Right lobe of liver (tissue), 6 donors: ENCODE data around the gene ARHGEF37. TPM values are rescaled to one million over a fixed set of nuclear protein-coding genes. Genes with fewer than 3 reads are reported as not detected.
A peak's percentile ranks its signal among the peaks of the same experiment; 100 is the strongest.

ENCODE experiments used
- ATAC-seq, 4 donors: fragments of 200-7000 bp; cut with Tn5 transposase; one replicate each; pipeline ENCODE4 v1.9.1; 2020; ENCODE audit warnings: mild to moderate bottlenecking in 4 of 4, moderate library complexity in 4 of 4
- DNase-seq, 3 donors: peaks; one replicate each; pipeline ENCODE4 v3.0.0-alpha.2; 2020
- H3K27ac ChIP-seq, 3 donors: fragments of 200-600 bp; one replicate each; pipeline ENCODE4 v1.8.0; 2022
- H3K27me3 ChIP-seq, 2 donors: fragments of 200-600 bp; one replicate each; pipeline ENCODE4 v1.8.0; 2022
- H3K36me3 ChIP-seq, 4 donors: fragments of 200-600 bp; sonication (generic) in 1 of 4; one replicate each; pipeline versions ENCODE4 v1.5.1 to v1.8.0; 2017 to 2022; ENCODE audit warnings: control low read depth in 1 of 4
- H3K4me1 ChIP-seq, 4 donors: fragments of 200-600 bp; sonication (generic) in 1 of 4; one replicate each; pipeline versions ENCODE4 v1.5.1 to v1.8.0; 2017 to 2022; ENCODE audit warnings: control low read depth in 1 of 4
- H3K4me3 ChIP-seq, 3 donors: fragments of 200-600 bp; one replicate each; pipeline ENCODE4 v1.8.0; 2022
- H3K9me3 ChIP-seq, 4 donors: fragments of 200-600 bp; sonication (generic) in 1 of 4; one replicate each; pipeline versions ENCODE4 v1.5.1 to v1.8.0; 2017 to 2022; ENCODE audit warnings: control low read depth in 1 of 4
- CTCF ChIP-seq, 4 donors: fragments of 200-600 bp in 3 of 4; fragments of 450-650 bp in 1 of 4; IDR thresholded peaks; one replicate each; pipeline versions ENCODE4 v1.5.1 to v1.8.0; 2016 to 2022; ENCODE audit warnings: antibody characterized with exemption in 4 of 4, mild to moderate bottlenecking in 2 of 4
- POLR2A ChIP-seq: fragments of 450-650 bp; IDR thresholded peaks from one replicate; pipeline ENCODE4 v1.6.1; 2017; ENCODE audit warnings: antibody characterized with exemption, mild to moderate bottlenecking
- WGBS: methylation state at CpG from one replicate; pipeline ENCODE4 v1.1.6; 2018; ENCODE audit warnings: low coverage, low lambda C conversion rate; ENCODE audit not compliant: insufficient coverage; ENCODE audit errors: missing lambda C conversion rate; 5-methylcytosine and 5-hydroxymethylcytosine counted together
- intact Hi-C, 2 donors: fragments of 100-400 bp; cut with DNase I; formaldehyde crosslinking; loops; one replicate each; pipeline versions ENCODE4 v1.11.2 to v1.14.1; 2022
- total RNA-seq, 6 experiments: library from RNA; depleted of rRNA in 2 of 6; stranded (reverse); fragments of >200 nt in 2 of 6; fragmentation: NEBNext Ultra II Directional in 3 of 6; extraction: Animal tissue kit (Norgen Biotek cat#: 25700) in 3 of 6; gene quantifications; one replicate each; pipeline versions ENCODE4 v1.1.0 to v1.2.4, GENCODE V29; 2016 to 2023
- donor health status: DM: no; HTN: yes; CAD: no.
- donor health status: DM: no; HTN: no; CAD: no.
- donor health status: DM: no; HTN: no; CAD: no.
- donor health status: DM: no; HTN: yes; CAD: no.
- donor health status: DM: no; HTN: yes; CAD: no.

The ARHGEF37 gene
- total RNA-seq, 6 experiments from 2014 or later, result 1.6 to 7.3 (median 2.1) TPM

- Histone ChIP-seq H3K36me3 (peaks cover 0 to 46% (median 2%) of the 10 kb centered on the region in 4 donors), H3K9me3 (no peaks in the 10 kb centered on the region), H3K27ac (no peak overlapping the region), H3K27me3 (no peaks in the 10 kb centered on the region), H3K4me3 (no peak overlapping the region), H3K4me1 (peaks cover 0 to 47% (median 16%) of the 10 kb centered on the region in 4 donors)
- no peak for TF ChIP-seq POLR2A
- TF ChIP-seq CTCF (IDR thresholded peaks at IDR 0.05), result no peak
- intact Hi-C loops, result no loop called here
- ATAC-seq, result no peak
- no peak for DNase-seq
These were observed 34.3 kb upstream of the ARHGEF37 start for GRCh38 chr5:149546974-149547373.

GRCh38 chr5:149549461-149550267 is 31.6 kb upstream of the ARHGEF37 start:
- peaks cover 0 to 34% (median 11%) of the 10 kb centered on the region in 4 donors for H3K4me1 ChIP-seq

GRCh38 chr5:149550268-149550583 is 31.1 kb upstream of the ARHGEF37 start:
- peak in 1 of 4 donors; percentile 8 for ATAC-seq
- Histone ChIP-seq H3K4me1 (peaks cover 0 to 33% (median 11%) of the 10 kb centered on the region in 4 donors), H3K36me3 (peaks cover 0 to 29% (median 2%) of the 10 kb centered on the region in 4 donors), H3K27ac (peak overlapping the region; percentile 92 to 98 (median 97)), H3K27me3 (no peaks in the 10 kb centered on the region), H3K4me3 (peak overlapping the region; percentile 88 to 91 (median 89)), H3K9me3 (no peaks in the 10 kb centered on the region)
- intact Hi-C loops, result loop anchor here in 1 of 2 donors (5.0 kb wide), 1 partner anchor 98 kb away; no protein-coding TSS in a partner anchor
- DNase-seq, result no peak
- 0% methylated on average over 12 of the region's 12 CpGs for WGBS
- TF ChIP-seq CTCF (IDR thresholded peaks at IDR 0.05) (no peak), POLR2A (no peak)

More at GRCh38 chr5:149549461-149550267, 31.6 kb upstream of the ARHGEF37 start:
- peak in 1 of 3 donors; percentile 53 for DNase-seq
- TF ChIP-seq CTCF (IDR thresholded peaks at IDR 0.05) (no peak), POLR2A (no peak)
- peak overlapping the region; percentile 92 to 98 (median 97) for H3K27ac ChIP-seq
- peak overlapping the region; percentile 88 to 91 (median 89) for H3K4me3 ChIP-seq
- ATAC-seq, result peak in 1 of 4 donors; percentile 3
- H3K9me3 ChIP-seq, result no peaks in the 10 kb centered on the region
- intact Hi-C loops, result loop anchor here in 1 of 2 donors (5.0 kb wide), 1 partner anchor 97 kb away; no protein-coding TSS in a partner anchor
- peaks cover 0 to 33% (median 2%) of the 10 kb centered on the region in 4 donors for H3K36me3 ChIP-seq
- 3% methylated on average over 24 of the region's 25 CpGs for WGBS
- no peaks in the 10 kb centered on the region for H3K27me3 ChIP-seq

GRCh38 chr5:149550594-149551226 is 30.6 kb upstream of the ARHGEF37 start:
- H3K4me1 ChIP-seq, result peaks cover 0 to 33% (median 11%) of the 10 kb centered on the region in 4 donors
- H3K4me3 ChIP-seq, result peak overlapping the region; percentile 88 to 91 (median 89)
- ATAC-seq, result peak; percentile 5 to 25 (median 8)
- no peaks in the 10 kb centered on the region for H3K9me3 ChIP-seq
- H3K27ac ChIP-seq, result peak overlapping the region; percentile 92 to 98 (median 97)
- H3K36me3 ChIP-seq, result peaks cover 0 to 26% (median 2%) of the 10 kb centered on the region in 4 donors
- TF ChIP-seq POLR2A, result no peak
- TF ChIP-seq CTCF (IDR thresholded peaks at IDR 0.05), result no peak
- peak in 2 of 3 donors; percentile 51 to 59 for DNase-seq
- H3K27me3 ChIP-seq, result no peaks in the 10 kb centered on the region
- WGBS, result 0% methylated on average over 14 of the region's 40 CpGs
- intact Hi-C loops, result loop anchor here in 1 of 2 donors (5.0 kb wide), 1 partner anchor 98 kb away; no protein-coding TSS in a partner anchor
